ENCODE data around the gene CSGALNACT2. TPM values are rescaled to one million over a fixed set of nuclear protein-coding genes. Genes with fewer than 3 reads are reported as not detected.

The CSGALNACT2 gene
- total RNA-seq, 2 experiments from 2014 or later: 13.2 to 33.6 TPM

DNA sequence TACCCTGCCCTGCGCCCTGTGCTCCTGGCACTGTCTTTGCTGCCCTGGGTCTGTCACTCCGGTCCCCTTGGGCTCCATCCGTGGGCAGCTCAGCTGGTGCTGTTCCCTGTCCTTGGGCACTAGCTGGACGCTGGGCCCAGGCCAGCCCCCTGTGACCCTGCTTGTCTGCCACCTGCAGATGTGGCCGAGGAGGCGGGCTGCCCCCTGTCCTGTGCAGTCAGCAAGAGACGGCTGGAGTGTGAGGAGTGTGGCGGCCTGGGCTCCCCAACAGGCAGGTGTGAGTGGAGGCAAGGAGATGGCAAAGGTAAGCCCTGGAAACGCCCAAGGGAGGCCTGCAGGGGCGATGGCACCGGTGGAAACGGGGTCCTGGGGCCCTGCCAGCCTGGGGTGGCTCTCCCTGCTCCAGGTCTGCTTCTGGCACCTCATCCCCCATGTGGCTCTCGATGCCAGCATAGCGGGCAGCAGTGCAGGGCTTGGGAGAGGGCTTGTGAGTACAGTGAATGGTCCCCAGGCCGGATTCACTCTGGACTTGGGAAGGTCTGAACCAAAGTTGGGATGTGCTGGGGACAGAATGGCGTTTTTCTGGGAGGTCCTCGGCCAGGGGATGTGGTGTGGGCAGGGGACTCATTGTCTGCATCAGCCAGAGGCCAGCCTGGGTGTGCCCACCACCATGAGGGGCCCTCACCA lies 26.2 kb upstream of the CSGALNACT2 start:
- H3K9me3 ChIP-seq (ENCODE audit: low read length): no peaks in the 10 kb centered on the region
- no peaks in the 10 kb centered on the region for H4K20me1 ChIP-seq (ENCODE audit: insufficient read depth, low read length)
- no peaks in the 10 kb centered on the region for H3K9me2 ChIP-seq (ENCODE audit: insufficient read depth, low read length)
- no TSS peak for BruUV-seq (replicated peaks)
- no peak for DNase-seq (ENCODE audit: low spot score)
- H3K4me3 ChIP-seq (ENCODE audit: low read depth, low read length, poor library complexity, severe bottlenecking): no peak overlapping the region
- H3K79me2 ChIP-seq (ENCODE audit: insufficient read depth, low read depth, low read length): no peaks in the 10 kb centered on the region
- no peaks in the 10 kb centered on the region for H3K4me1 ChIP-seq (ENCODE audit: insufficient read depth, low read length, poor library complexity, severe bottlenecking)
- no peak overlapping the region for H3K27ac ChIP-seq (ENCODE audit: low read depth, low read length, poor library complexity, severe bottlenecking)
- H3K4me2 ChIP-seq (ENCODE audit: low read length): no peak overlapping the region
- CTCF ChIA-PET (ENCODE audit: unreplicated experiment): no interaction called here
- no peak for TF ChIP-seq EZH2phosphoT487 (IDR thresholded peaks at IDR 0.05; ENCODE audit: borderline replicate concordance, low read depth, low read length)
- TF ChIP-seq, protein P1, sequence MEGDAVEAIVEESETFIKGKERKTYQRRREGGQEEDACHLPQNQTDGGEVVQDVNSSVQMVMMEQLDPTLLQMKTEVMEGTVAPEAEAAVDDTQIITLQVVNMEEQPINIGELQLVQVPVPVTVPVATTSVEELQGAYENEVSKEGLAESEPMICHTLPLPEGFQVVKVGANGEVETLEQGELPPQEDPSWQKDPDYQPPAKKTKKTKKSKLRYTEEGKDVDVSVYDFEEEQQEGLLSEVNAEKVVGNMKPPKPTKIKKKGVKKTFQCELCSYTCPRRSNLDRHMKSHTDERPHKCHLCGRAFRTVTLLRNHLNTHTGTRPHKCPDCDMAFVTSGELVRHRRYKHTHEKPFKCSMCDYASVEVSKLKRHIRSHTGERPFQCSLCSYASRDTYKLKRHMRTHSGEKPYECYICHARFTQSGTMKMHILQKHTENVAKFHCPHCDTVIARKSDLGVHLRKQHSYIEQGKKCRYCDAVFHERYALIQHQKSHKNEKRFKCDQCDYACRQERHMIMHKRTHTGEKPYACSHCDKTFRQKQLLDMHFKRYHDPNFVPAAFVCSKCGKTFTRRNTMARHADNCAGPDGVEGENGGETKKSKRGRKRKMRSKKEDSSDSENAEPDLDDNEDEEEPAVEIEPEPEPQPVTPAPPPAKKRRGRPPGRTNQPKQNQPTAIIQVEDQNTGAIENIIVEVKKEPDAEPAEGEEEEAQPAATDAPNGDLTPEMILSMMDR (conservative IDR thresholded peaks at IDR 0.05; ENCODE audit: low read length): no peak
- POLR2A ChIA-PET: no interaction called here
- intact Hi-C loops (cut with micrococcal nuclease; ENCODE audit: unreplicated experiment): no loop called here
- H3K36me3 ChIP-seq (ENCODE audit: insufficient read depth, low read length): no peaks in the 10 kb centered on the region
- no peak overlapping the region for H2AFZ ChIP-seq (ENCODE audit: low read length)

DNA sequence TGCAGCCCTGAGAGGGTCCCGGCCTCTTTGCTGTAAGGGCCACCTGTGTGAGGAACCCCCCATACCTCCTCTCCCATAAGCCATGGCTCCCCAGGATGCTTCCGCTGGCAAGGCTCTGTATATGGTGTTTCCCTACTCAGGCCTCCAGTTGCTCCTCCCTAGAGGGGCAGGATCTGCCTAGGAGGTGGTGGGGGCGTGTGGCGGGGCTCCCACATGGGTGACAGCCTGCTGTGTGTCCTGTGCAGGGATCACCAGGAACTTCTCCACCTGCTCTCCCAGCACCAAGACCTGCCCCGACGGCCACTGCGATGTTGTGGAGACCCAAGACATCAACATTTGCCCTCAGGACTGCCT lies 25.7 kb upstream of the CSGALNACT2 start:
- Histone ChIP-seq H3K9me3 (ENCODE audit: low read length) (no peaks in the 10 kb centered on the region), H3K4me1 (ENCODE audit: insufficient read depth, low read length, poor library complexity, severe bottlenecking) (no peaks in the 10 kb centered on the region), H3K36me3 (ENCODE audit: insufficient read depth, low read length) (no peaks in the 10 kb centered on the region), H2AFZ (ENCODE audit: low read length) (no peak overlapping the region), H3K9me2 (ENCODE audit: insufficient read depth, low read length) (no peaks in the 10 kb centered on the region), H3K4me2 (ENCODE audit: low read length) (no peak overlapping the region), H3K27ac (ENCODE audit: low read depth, low read length, poor library complexity, severe bottlenecking) (no peak overlapping the region), H3K4me3 (ENCODE audit: low read depth, low read length, poor library complexity, severe bottlenecking) (no peak overlapping the region), H4K20me1 (ENCODE audit: insufficient read depth, low read length) (no peaks in the 10 kb centered on the region), H3K79me2 (ENCODE audit: insufficient read depth, low read depth, low read length) (no peaks in the 10 kb centered on the region)
- POLR2A ChIA-PET: no interaction called here
- intact Hi-C loops (cut with micrococcal nuclease; ENCODE audit: unreplicated experiment): no loop called here
- CTCF ChIA-PET (ENCODE audit: unreplicated experiment): no interaction called here
- BruUV-seq (replicated peaks): no TSS peak
- DNase-seq (ENCODE audit: low spot score): no peak
- TF ChIP-seq, protein P1 (conservative IDR thresholded peaks at IDR 0.05; ENCODE audit: low read length): no peak
- TF ChIP-seq EZH2phosphoT487 (IDR thresholded peaks at IDR 0.05; ENCODE audit: borderline replicate concordance, low read depth, low read length): no peak

DNA sequence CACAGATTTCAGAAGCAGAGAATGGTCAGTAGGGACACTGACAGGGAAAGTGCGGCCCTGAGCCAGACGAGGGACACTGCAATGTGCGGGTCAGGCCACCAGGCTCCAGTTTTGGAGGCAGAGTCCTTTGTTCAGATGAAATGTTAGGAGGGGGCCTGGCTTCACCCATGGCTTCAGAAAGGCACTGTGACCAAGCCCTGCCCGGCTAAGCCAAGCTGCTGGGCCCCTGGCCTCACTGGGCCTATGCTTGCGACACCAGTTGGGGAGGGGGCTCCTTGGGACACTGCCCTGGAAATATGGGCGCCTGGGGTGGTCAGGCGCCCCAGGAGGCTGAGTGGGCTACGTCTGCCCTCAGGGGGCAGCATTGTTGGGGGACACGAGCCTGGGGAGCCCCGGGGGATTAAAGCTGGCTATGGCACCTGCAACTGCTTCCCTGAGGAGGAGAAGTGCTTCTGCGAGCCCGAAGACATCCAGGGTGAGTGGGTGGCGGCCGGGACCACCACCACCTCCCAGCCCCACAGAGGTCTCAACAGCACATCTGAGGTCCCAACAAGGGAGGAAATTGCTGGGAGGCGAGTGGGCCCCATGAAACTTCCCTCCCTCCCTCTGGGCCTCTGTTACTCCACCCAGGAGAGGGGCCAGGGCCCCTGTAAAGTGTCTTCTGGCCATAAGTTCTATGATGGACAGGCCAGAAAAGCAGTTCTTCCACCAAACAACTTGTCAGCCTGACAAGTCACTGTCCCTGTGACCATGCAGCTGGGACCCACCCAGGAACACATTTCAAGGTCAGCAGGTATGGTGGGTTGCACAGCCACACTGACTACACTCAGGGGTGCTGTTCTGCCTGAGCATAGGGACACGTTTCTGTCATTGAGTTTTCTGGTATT lies 24.8 kb upstream of the CSGALNACT2 start:
- BruUV-seq (replicated peaks): no TSS peak
- ChIA-PET POLR2A (no interaction called here), CTCF (ENCODE audit: unreplicated experiment) (no interaction called here)
- Histone ChIP-seq H3K9me3 (ENCODE audit: low read length) (no peaks in the 10 kb centered on the region), H3K4me1 (ENCODE audit: insufficient read depth, low read length, poor library complexity, severe bottlenecking) (no peaks in the 10 kb centered on the region), H3K36me3 (ENCODE audit: insufficient read depth, low read length) (no peaks in the 10 kb centered on the region), H3K27ac (ENCODE audit: low read depth, low read length, poor library complexity, severe bottlenecking) (no peak overlapping the region), H2AFZ (ENCODE audit: low read length) (no peak overlapping the region), H3K4me2 (ENCODE audit: low read length) (no peak overlapping the region), H3K79me2 (ENCODE audit: insufficient read depth, low read depth, low read length) (no peaks in the 10 kb centered on the region), H3K4me3 (ENCODE audit: low read depth, low read length, poor library complexity, severe bottlenecking) (no peak overlapping the region), H4K20me1 (ENCODE audit: insufficient read depth, low read length) (no peaks in the 10 kb centered on the region), H3K9me2 (ENCODE audit: insufficient read depth, low read length) (no peaks in the 10 kb centered on the region)
- DNase-seq (ENCODE audit: low spot score): no peak
- intact Hi-C loops (cut with micrococcal nuclease; ENCODE audit: unreplicated experiment): no loop called here
- no peak for TF ChIP-seq EZH2phosphoT487 (IDR thresholded peaks at IDR 0.05; ENCODE audit: borderline replicate concordance, low read depth, low read length)
- TF ChIP-seq, protein P1 (conservative IDR thresholded peaks at IDR 0.05; ENCODE audit: low read length): no peak
